Measurements from ENCODE around the gene ZBTB8A. TPM values are rescaled to one million over a fixed set of nuclear protein-coding genes. Genes with fewer than 3 reads are reported as not detected.

ZBTB8A gene
- polyA plus RNA-seq, 2 donors: 1.1 to 1.9 TPM

GRCh38 chr1:32650248-32650751 is 111.1 kb downstream of the ZBTB8A start, which contains the start of gene ZBTB8OS:
ZBTB8OS (minus strand) TSS chr1:32650550; CDS start chr1:32650529, 21 bp downstream.
- H3K9me3 ChIP-seq (ENCODE audit: control insufficient read depth in 2 of 2, insufficient read depth in 1 of 2, low read depth in 1 of 2, low read length in 1 of 2): no peaks in the 10 kb centered on the region
- H3K36me3 ChIP-seq (ENCODE audit: control insufficient read depth in 2 of 2, insufficient read depth in 2 of 2, low read length in 1 of 2): peaks cover 3 to 6% of the 10 kb centered on the region in 2 donors
- no peaks in the 10 kb centered on the region for H3K27me3 ChIP-seq (ENCODE audit: control insufficient read depth in 1 of 2, insufficient read depth in 2 of 2, low read length in 2 of 2)
- peak within 1 kb of the TSS; percentile 92 to 98 for H3K27ac ChIP-seq (ENCODE audit: low read depth in 2 of 2, low read length in 1 of 2)
- WGBS, 2 donors: 0% methylated on average over 21 of the region's 21 CpGs
- H3K4me1 ChIP-seq (ENCODE audit: control insufficient read depth in 2 of 2, insufficient read depth in 2 of 2, low read length in 1 of 2): peaks cover 0 to 5% of the 10 kb centered on the region in 2 donors
- peak within 1 kb of the TSS; percentile 85 to 94 for H3K4me3 ChIP-seq (ENCODE audit: low read depth in 1 of 2, low read length in 2 of 2)

- Histone ChIP-seq H3K36me3 (ENCODE audit: control insufficient read depth in 2 of 2, insufficient read depth in 2 of 2, low read length in 1 of 2) (peaks cover 3 to 6% of the 10 kb centered on the region in 2 donors), H3K4me1 (ENCODE audit: control insufficient read depth in 2 of 2, insufficient read depth in 2 of 2, low read length in 1 of 2) (peaks cover 0 to 5% of the 10 kb centered on the region in 2 donors), H3K9me3 (ENCODE audit: control insufficient read depth in 2 of 2, insufficient read depth in 1 of 2, low read depth in 1 of 2, low read length in 1 of 2) (no peaks in the 10 kb centered on the region), H3K4me3 (ENCODE audit: low read depth in 1 of 2, low read length in 2 of 2) (peak within 1 kb of the TSS; percentile 85 to 94), H3K27ac (ENCODE audit: low read depth in 2 of 2, low read length in 1 of 2) (peak within 1 kb of the TSS; percentile 92 to 98), H3K27me3 (ENCODE audit: control insufficient read depth in 1 of 2, insufficient read depth in 2 of 2, low read length in 2 of 2) (no peaks in the 10 kb centered on the region)
- WGBS, 2 donors: 0 to 1% methylated on average over 67 of the region's 67 CpGs
Observed at GRCh38 chr1:32650752-32651460, 111.7 kb downstream of the ZBTB8A start, which contains the start of gene RBBP4. RBBP4 (plus strand) TSS chr1:32651208; CDS start chr1:32651307, 99 bp downstream.

GRCh38 chr1:32651461-32652073 is 112.3 kb downstream of the ZBTB8A start:
- Histone ChIP-seq H3K27ac (ENCODE audit: low read depth in 2 of 2, low read length in 1 of 2) (peak overlapping the region; percentile 83 to 98), H3K4me1 (ENCODE audit: control insufficient read depth in 2 of 2, insufficient read depth in 2 of 2, low read length in 1 of 2) (peaks cover 0 to 5% of the 10 kb centered on the region in 2 donors), H3K27me3 (ENCODE audit: control insufficient read depth in 1 of 2, insufficient read depth in 2 of 2, low read length in 2 of 2) (no peaks in the 10 kb centered on the region), H3K9me3 (ENCODE audit: control insufficient read depth in 2 of 2, insufficient read depth in 1 of 2, low read depth in 1 of 2, low read length in 1 of 2) (no peaks in the 10 kb centered on the region), H3K4me3 (ENCODE audit: low read depth in 1 of 2, low read length in 2 of 2) (peak overlapping the region; percentile 84 to 85), H3K36me3 (ENCODE audit: control insufficient read depth in 2 of 2, insufficient read depth in 2 of 2, low read length in 1 of 2) (peaks cover 3 to 6% of the 10 kb centered on the region in 2 donors)
- WGBS, 2 donors: 0 to 1% methylated on average over 39 to 43 of the region's 43 CpGs

GRCh38 chr1:32652244-32652962 is 113.2 kb downstream of the ZBTB8A start:
- Histone ChIP-seq H3K36me3 (ENCODE audit: control insufficient read depth in 2 of 2, insufficient read depth in 2 of 2, low read length in 1 of 2) (peaks cover 3 to 8% of the 10 kb centered on the region in 2 donors), H3K27ac (ENCODE audit: low read depth in 2 of 2, low read length in 1 of 2) (no peak overlapping the region), H3K27me3 (ENCODE audit: control insufficient read depth in 1 of 2, insufficient read depth in 2 of 2, low read length in 2 of 2) (no peaks in the 10 kb centered on the region), H3K4me3 (ENCODE audit: low read depth in 1 of 2, low read length in 2 of 2) (peak overlapping the region in 1 of 2 donors; percentile 84), H3K9me3 (ENCODE audit: control insufficient read depth in 2 of 2, insufficient read depth in 1 of 2, low read depth in 1 of 2, low read length in 1 of 2) (no peaks in the 10 kb centered on the region), H3K4me1 (ENCODE audit: control insufficient read depth in 2 of 2, insufficient read depth in 2 of 2, low read length in 1 of 2) (peaks cover 0 to 5% of the 10 kb centered on the region in 2 donors)
- 84 to 85% methylated on average over 16 of the region's 16 CpGs for WGBS, 2 donors

Other genes with a start within 250 kb of the ZBTB8A start
- 10 to 100 TPM; 43.8 to 90.3 TPM for gene HDAC1, start 247.3 kb upstream of the ZBTB8A start, polyA plus RNA-seq
- 1 to 10 TPM; 3.6 to 6.0 TPM for gene MARCKSL1, start 203.2 kb upstream of the ZBTB8A start, polyA plus RNA-seq
- 1 to 10 TPM; 2.9 to 5.9 TPM for gene FAM229A, start 176.9 kb upstream of the ZBTB8A start, polyA plus RNA-seq
- under 1 TPM; 0.15 to 0.53 TPM for gene TSSK3, start 176.9 kb upstream of the ZBTB8A start, polyA plus RNA-seq
- gene BSDC1, start 145.0 kb upstream of the ZBTB8A start, polyA plus RNA-seq: 10 to 100 TPM; 24.1 to 26.9 TPM
- gene ZBTB8B, start 74.4 kb upstream of the ZBTB8A start, polyA plus RNA-seq: not detected
- 10 to 100 TPM; 40.2 to 41.8 TPM for gene ZBTB8OS, start 111.1 kb downstream of the ZBTB8A start, polyA plus RNA-seq
- 10 to 100 TPM; 28.3 to 47.0 TPM for gene RBBP4, start 111.8 kb downstream of the ZBTB8A start, polyA plus RNA-seq
- 1 to 10 TPM; 2.8 to 4.9 TPM for gene SYNC, start 163.3 kb downstream of the ZBTB8A start, polyA plus RNA-seq

Data from esophagus (tissue), 2 donors.